SK-N-MC (cell line): ENCODE measurements around the gene PCTP.
A peak's percentile ranks its signal among the peaks of the same experiment; 100 is the strongest.

ENCODE experiments used
- DNase-seq: peaks from one replicate; pipeline ENCODE4 v3.0.0-alpha.2; 2011; ENCODE audit warnings: low read depth, low spot score
- H3K27ac ChIP-seq: fragments of 200-600 bp; sonication (generic); 2 replicates; pipeline ENCODE4 v1.5.1; 2016; ENCODE audit warnings: mixed run types
- H3K36me3 ChIP-seq: fragments of 200-600 bp; sonication (generic); 2 replicates; pipeline ENCODE4 v1.6.1; 2017; ENCODE audit warnings: antibody characterized with exemption, low read length, mixed read lengths; ENCODE audit not compliant: insufficient read depth
- H3K4me3 ChIP-seq: fragments of 200-600 bp; sonication (generic); 2 replicates; pipeline ENCODE4 v1.5.1; 2016
- H3K9ac ChIP-seq: fragments of 200-600 bp; sonication (generic); 2 replicates; pipeline ENCODE4 v1.8.0; 2017; ENCODE audit warnings: mixed run types, mixed read lengths; ENCODE audit not compliant: insufficient read length
- H3K9me3 ChIP-seq: fragments of 200-600 bp; sonication (generic); 2 replicates; pipeline ENCODE4 v1.6.1; 2017; ENCODE audit warnings: low read depth, mild to moderate bottlenecking, antibody characterized with exemption, low read length, moderate library complexity, mixed read lengths
- EZH2 ChIP-seq: fragments of 200-600 bp; sonication (generic); IDR thresholded peaks from one replicate; pipeline ENCODE4 v1.6.1; 2017; ENCODE audit warnings: antibody characterized with exemption
- FOXP2 ChIP-seq: optimal IDR thresholded peaks from 2 replicates; pipeline ENCODE3; 2011; ENCODE audit warnings: mild to moderate bottlenecking, moderate library complexity; ENCODE audit not compliant: insufficient read depth; ENCODE audit errors: extremely low read length, control extremely low read depth
- POLR2AphosphoS5 ChIP-seq: IDR thresholded peaks from 2 replicates; pipeline ENCODE4 v1.6.1; 2012; ENCODE audit warnings: mild to moderate bottlenecking, low read depth, low read length, borderline replicate concordance

The PCTP gene

GRCh38 chr17:55723488-55723848, 27.4 kb upstream of the PCTP start:
- no peak overlapping the region for H3K27ac ChIP-seq
- no peaks in the 10 kb centered on the region for H3K9me3 ChIP-seq
- DNase-seq, result no peak
- H3K4me3 ChIP-seq, result peak overlapping the region; percentile 67
- TF ChIP-seq EZH2 (no peak), FOXP2 (no peak), POLR2AphosphoS5 (no peak)
- peaks cover 8% of the 10 kb centered on the region; the same call in 1 of the 2 replicates for H3K36me3 ChIP-seq
- no peak overlapping the region for H3K9ac ChIP-seq

GRCh38 chr17:55726440-55726839, 24.4 kb upstream of the PCTP start:
- TF ChIP-seq POLR2AphosphoS5 (no peak), FOXP2 (no peak), EZH2 (no peak)
- Histone ChIP-seq H3K36me3 (no peaks in the 10 kb centered on the region), H3K9me3 (no peaks in the 10 kb centered on the region), H3K27ac (peak overlapping the region; percentile 75), H3K9ac (no peak overlapping the region), H3K4me3 (peak overlapping the region; percentile 26)
- no peak for DNase-seq

DNA sequence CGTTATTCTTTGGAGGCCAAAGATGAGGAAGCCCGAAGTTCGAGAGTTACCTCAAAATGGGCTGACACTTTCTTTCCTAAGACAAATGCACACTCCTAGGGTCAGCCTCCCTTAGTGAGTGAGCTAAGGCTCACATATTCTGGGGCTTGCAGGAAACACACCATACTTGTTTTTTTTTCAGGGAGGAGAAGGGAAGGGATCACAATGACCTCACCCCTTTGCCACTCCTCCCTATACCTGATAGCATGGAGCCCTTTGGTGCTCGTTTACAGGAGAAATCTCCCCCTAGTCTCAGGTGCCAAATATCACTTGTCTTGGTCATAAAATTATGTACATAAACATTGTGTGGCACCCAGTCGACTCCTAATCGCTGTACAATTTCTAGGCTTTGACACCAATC, 23.6 kb upstream of the PCTP start:
- Histone ChIP-seq H3K4me3 (no peak overlapping the region), H3K36me3 (no peaks in the 10 kb centered on the region), H3K9ac (no peak overlapping the region), H3K9me3 (no peaks in the 10 kb centered on the region), H3K27ac (peak overlapping the region; percentile 75; the same call in 1 of the 2 replicates)
- TF ChIP-seq EZH2 (no peak), FOXP2 (no peak), POLR2AphosphoS5 (no peak)
- no peak for DNase-seq

DNA sequence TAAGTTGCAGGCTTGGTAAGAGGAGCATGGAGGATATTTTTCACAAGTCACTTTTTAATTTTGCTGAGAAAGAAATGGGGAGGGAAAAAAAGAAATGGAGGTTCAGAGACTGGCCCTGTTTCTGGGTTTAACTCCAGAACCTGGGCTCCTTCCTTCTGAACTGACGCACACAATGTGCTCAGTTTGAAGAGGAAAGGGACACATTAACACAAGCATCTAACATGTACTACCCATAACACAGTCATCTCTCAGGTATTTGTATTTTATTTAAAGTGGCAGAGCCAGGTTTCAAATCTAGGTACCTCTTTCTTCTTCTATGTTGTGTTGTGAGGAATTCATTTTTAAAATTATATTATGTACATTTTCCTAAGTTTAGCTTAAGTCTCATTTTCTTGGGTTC, 22.9 kb upstream of the PCTP start:
- Histone ChIP-seq H3K36me3 (no peaks in the 10 kb centered on the region), H3K9me3 (no peaks in the 10 kb centered on the region), H3K9ac (no peak overlapping the region), H3K27ac (no peak overlapping the region), H3K4me3 (no peak overlapping the region)
- TF ChIP-seq POLR2AphosphoS5 (no peak), FOXP2 (no peak), EZH2 (no peak)
- no peak for DNase-seq

GRCh38 chr17:55728361-55728760, 22.5 kb upstream of the PCTP start:
- no peak overlapping the region for H3K4me3 ChIP-seq
- TF ChIP-seq FOXP2 (no peak), POLR2AphosphoS5 (no peak), EZH2 (no peak)
- H3K9ac ChIP-seq, result no peak overlapping the region
- no peaks in the 10 kb centered on the region for H3K9me3 ChIP-seq
- H3K27ac ChIP-seq, result peak overlapping the region; percentile 79
- no peaks in the 10 kb centered on the region for H3K36me3 ChIP-seq
- no peak for DNase-seq

DNA sequence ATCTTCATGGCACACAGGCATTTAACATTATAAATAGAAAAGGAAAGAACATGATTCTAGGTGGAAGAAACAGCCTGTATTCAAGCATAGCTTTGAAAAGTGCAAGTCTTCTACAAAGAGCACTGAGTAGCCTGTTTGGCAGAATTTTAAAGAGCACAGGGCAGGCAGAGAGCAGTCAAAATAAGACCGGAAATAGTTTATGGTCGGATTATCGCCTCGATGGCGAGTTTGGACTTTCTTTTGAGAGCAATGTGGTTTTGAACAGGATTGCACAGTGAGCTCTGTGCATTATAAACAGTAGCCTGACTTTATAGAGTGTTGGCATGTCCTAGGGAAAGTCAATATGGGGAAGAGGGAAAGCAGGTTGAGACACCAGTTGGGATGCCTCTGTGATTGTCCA, 22.0 kb upstream of the PCTP start:
- no peak for DNase-seq
- Histone ChIP-seq H3K9ac (peak overlapping the region; percentile 8), H3K4me3 (peak overlapping the region; percentile 46), H3K27ac (peak overlapping the region; percentile 79), H3K9me3 (no peaks in the 10 kb centered on the region), H3K36me3 (no peaks in the 10 kb centered on the region)
- TF ChIP-seq EZH2 (no peak), FOXP2 (no peak), POLR2AphosphoS5 (no peak)

DNA sequence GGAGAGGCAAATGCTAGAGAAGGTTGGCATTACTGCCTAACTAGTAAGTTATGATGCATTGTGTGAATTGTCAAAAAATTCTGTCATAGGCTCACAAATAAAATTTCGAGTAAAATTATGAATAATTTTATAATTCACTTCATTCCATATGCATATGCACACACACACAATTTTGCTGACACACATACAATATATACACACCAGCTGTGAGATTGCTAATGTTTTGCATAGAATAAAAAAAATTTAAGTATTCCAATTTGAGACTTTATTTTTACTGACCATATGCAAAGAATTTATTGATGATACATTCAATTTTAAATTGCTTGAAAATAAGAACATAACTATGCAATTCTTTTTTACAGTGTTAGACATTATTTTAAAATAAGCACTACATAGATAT, 21.4 kb upstream of the PCTP start:
- H3K9me3 ChIP-seq, result no peaks in the 10 kb centered on the region
- H3K27ac ChIP-seq, result peak overlapping the region; percentile 79
- DNase-seq, result no peak
- peak overlapping the region; percentile 46; the same call in 1 of the 2 replicates for H3K4me3 ChIP-seq
- H3K36me3 ChIP-seq, result no peaks in the 10 kb centered on the region
- TF ChIP-seq POLR2AphosphoS5, result no peak
- TF ChIP-seq EZH2, result no peak
- no peak for TF ChIP-seq FOXP2
- no peak overlapping the region for H3K9ac ChIP-seq

- TF ChIP-seq POLR2AphosphoS5, result no peak
- no peak for TF ChIP-seq FOXP2
- no peak for TF ChIP-seq EZH2
- no peaks in the 10 kb centered on the region for H3K9me3 ChIP-seq
- DNase-seq, result no peak
- H3K4me3 ChIP-seq, result peak overlapping the region; percentile 67
- peak overlapping the region; percentile 14 for H3K9ac ChIP-seq
- H3K36me3 ChIP-seq, result no peaks in the 10 kb centered on the region
- H3K27ac ChIP-seq, result peak overlapping the region; percentile 87
Observed at GRCh38 chr17:55730380-55730779, 20.5 kb upstream of the PCTP start.

GRCh38 chr17:55730808-55731207, 20.0 kb upstream of the PCTP start:
- Histone ChIP-seq H3K9me3 (no peaks in the 10 kb centered on the region), H3K27ac (peak overlapping the region; percentile 87), H3K36me3 (no peaks in the 10 kb centered on the region), H3K9ac (peak overlapping the region; percentile 14), H3K4me3 (peak overlapping the region; percentile 67)
- TF ChIP-seq POLR2AphosphoS5 (no peak), EZH2 (no peak), FOXP2 (no peak)
- no peak for DNase-seq

DNA sequence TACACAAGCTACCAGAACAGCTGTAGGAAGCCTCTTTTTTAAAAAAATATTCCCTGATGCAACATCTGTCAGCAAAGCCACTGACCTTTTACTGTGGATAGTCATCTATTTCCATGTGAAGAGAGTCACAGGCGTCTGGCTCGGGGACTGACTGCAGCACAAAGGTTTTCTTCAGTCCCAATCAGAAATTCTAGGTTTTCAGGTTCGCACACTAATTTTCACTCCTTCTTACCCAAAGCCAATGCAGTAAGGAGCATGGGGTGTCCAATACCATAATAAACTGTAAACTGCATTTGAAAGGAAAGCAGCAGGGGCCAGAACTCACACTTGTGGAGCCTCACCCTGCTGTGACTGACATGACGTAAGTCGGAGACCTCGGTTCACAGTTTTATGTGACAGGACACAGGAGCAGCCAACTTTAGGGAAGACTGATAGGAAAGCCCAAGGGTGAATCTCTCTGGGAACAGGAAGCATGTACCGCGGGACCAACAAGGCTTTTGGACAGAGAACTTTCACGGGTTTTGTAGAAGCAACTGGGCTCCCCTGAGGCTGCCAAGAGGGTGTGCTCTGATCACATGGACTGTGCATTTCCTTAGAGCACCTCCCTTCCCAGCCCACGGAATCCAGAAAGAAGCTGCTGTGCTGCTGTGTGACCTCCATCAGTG, 19.1 kb upstream of the PCTP start:
- peak overlapping the region; percentile 67 for H3K4me3 ChIP-seq
- H3K9me3 ChIP-seq, result no peaks in the 10 kb centered on the region
- DNase-seq, result no peak
- H3K9ac ChIP-seq, result peak overlapping the region; percentile 0
- peak overlapping the region; percentile 87 for H3K27ac ChIP-seq
- no peak for TF ChIP-seq FOXP2
- no peak for TF ChIP-seq POLR2AphosphoS5
- TF ChIP-seq EZH2, result no peak
- H3K36me3 ChIP-seq, result no peaks in the 10 kb centered on the region
